ENCODE measurements around the gene MASP2.
A peak's percentile ranks its signal among the peaks of the same experiment; 100 is the strongest.
"Not testable (repeated sequence)": the region's sequence is repeated elsewhere in the genome, so short reads cannot be mapped to it uniquely, and the experiment has no call there.

Gene MASP2

GRCh38 chr1:11059155-11059967 lies 12.3 kb upstream of the MASP2 start:
- DNase-seq (ENCODE audit: extremely low spot score, insufficient read length, low read depth), result peak; percentile 28
- FAIRE-seq, result no peak

- FAIRE-seq (no peak), DNase-seq (ENCODE audit: extremely low spot score, insufficient read length, low read depth) (no peak)
Observed at GRCh38 chr1:11058595-11059154, 11.6 kb upstream of the MASP2 start.

DNA sequence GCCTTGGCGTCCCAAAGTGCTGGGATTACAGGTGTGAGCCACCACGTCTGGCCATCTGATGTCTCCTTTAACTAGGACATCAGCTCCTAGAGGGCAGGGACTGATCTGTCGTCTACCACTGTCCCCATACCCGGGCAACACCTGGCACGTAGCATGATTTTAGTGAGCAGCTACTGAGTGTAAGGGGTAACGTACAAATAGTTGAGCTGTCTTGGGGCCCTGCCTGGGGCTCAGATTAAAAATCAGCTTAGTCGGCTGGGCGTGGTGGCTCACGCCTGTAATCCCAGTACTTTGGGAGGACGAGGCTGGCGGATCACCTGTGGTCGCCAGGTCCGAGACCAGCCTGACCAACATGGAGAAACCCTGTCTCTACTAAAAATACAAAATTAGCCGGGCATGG lies 11.0 kb upstream of the MASP2 start:
- no peak for DNase-seq (ENCODE audit: extremely low spot score, insufficient read length, low read depth)
- FAIRE-seq, result no peak

GRCh38 chr1:11057477-11057876 lies 10.4 kb upstream of the MASP2 start:
- DNase-seq (ENCODE audit: extremely low spot score, insufficient read length, low read depth) (no peak), FAIRE-seq (no peak)

DNA sequence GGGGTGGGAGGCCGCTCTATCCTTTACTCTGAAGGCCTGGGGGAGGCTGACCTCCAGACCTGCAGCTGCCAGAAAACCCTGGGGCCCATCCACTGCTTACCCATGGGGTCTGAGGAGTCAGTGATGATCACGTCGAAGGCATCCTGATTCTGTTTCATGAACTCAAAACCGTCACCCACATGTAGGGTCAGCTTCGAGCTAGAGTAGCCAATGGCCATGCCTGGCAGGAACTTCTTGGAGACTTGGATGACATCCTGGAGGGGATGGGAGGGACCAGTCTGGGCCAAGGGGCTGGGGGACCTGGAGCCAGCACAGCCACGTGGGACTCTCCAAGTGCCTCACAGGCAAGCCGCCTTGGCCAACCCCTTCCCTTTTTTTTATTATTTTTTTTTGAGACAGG lies 9.5 kb upstream of the MASP2 start:
- FAIRE-seq, result no peak
- DNase-seq (ENCODE audit: extremely low spot score, insufficient read length, low read depth), result no peak

- FAIRE-seq (no peak), DNase-seq (ENCODE audit: extremely low spot score, insufficient read length, low read depth) (no peak)
Observed at GRCh38 chr1:11055676-11056075, 8.6 kb upstream of the MASP2 start.

DNA sequence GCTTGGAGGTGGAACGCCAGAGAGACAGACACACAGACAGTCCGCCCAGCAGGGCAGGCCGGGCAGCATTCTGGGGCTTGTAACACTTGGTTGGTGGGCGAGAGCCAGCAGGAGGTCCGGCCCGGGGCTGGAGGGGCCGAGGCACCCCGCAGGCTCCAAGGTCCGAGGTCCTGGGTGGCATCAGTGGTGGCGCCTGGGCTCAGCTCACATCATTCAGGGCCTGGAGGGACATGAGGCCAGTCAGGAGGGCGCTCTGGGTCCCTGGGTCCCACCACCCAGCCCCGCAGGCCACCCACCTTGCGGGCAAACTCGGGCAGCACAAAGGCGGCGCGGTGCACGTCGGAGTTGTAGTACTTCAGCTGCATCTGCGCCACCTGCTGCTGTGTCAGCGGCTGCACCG lies 7.6 kb upstream of the MASP2 start:
- FAIRE-seq, result no peak
- DNase-seq (ENCODE audit: extremely low spot score, insufficient read length, low read depth), result no peak

DNA sequence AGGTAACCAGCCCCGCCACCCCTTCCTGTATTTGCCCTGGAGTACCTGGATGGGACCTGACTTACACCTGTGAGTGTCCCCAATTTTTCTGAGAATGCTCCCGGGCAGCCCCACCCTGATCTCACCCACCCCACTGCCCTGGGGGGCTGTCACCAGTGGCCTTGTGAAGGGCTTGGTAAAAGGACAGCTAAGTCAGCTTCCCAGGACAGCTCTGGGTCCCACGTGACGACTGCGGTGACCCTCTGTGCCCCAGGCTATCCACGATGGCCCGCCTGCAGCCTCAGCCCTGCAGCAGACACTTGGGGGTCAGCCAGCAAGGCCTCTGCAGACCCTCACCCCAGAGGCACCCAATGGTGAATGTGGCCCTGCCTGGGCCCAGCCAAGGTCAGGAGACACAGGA lies 7.1 kb upstream of the MASP2 start:
- DNase-seq (ENCODE audit: extremely low spot score, insufficient read length, low read depth) (no peak), FAIRE-seq (no peak)

DNA sequence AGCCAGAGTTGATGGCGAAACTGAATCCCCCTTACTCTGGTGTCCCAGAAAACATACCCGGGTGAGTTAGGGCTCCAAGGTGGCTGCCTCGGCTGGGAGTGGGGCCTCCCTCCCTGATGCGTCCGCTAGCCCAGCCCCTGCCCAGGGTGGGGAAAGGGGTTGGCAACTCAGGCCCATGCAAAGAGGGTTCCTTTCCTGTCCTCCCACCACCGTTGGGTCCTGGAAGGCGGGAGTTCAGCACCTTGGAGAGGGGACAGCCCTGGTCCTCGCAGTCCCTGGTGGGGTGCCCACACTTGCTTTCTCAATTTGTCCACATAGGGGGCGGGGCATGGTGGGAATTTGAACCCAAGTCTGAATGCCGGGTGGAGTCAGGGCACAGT lies 6.7 kb upstream of the MASP2 start:
- DNase-seq (ENCODE audit: extremely low spot score, insufficient read length, low read depth), result no peak
- no peak for FAIRE-seq

GRCh38 chr1:11052839-11053757 lies 6.1 kb upstream of the MASP2 start:
- DNase-seq (ENCODE audit: extremely low spot score, insufficient read length, low read depth), result no peak
- no peak for FAIRE-seq

DNA sequence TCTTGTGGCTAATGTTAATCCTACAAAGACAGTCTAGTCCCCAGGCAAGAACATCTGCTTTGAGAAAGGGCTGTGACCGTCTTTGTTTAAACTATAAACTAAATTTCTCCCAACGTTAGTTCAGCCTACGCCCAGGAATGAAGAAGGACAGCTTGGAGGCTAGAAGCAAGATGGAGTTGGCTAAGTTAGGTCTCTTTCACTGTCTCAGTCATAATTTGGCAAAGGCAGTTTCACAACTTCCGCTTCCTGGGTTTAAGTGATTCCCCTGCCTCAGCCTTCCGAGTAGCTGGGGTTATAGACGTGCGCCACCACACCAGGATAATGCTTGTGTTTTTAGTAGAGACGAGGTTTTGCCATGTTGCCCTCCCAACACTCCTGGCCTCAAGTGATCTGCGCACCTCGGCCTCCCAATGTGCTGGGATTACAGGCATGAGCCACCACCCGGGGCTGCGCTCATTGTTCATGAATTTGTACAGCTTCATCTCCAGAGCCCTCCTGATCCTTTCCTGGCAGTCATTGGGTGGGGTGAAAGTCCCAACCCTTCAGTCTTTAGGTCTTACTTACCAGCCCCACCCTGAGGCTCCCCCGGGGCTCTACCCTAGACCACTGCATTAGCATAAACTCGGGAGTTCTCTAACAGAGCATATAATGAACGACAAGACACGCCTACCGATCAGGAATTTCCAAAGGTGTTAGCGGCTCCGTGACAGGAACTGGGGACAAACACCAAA lies 4.9 kb upstream of the MASP2 start:
- DNase-seq (ENCODE audit: extremely low spot score, insufficient read length, low read depth) (no peak), FAIRE-seq (peak; percentile 47)

GRCh38 chr1:11051121-11051520 lies 4.1 kb upstream of the MASP2 start:
- not testable (repeated sequence) for FAIRE-seq

DNA sequence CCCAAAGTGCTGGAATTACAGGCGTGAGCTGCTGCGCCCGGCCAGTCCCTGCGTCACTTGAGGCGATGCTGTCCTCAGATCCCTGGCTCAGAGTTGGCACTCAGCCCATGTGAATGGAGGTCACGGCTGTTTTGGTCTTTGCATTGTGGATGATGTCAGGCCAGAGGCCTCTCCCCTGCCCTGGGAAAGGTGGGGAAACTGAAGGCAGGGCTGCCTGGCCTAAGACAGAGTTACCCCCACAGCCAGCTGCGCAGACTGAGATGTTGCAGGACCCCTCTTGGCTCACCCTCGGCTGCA lies 821 bp downstream of the MASP2 start:
- FAIRE-seq (no peak), DNase-seq (ENCODE audit: extremely low spot score, insufficient read length, low read depth) (no peak)

More at GRCh38 chr1:11051121-11051520, 4.1 kb upstream of the MASP2 start:
- not testable (repeated sequence) for DNase-seq (ENCODE audit: extremely low spot score, insufficient read length, low read depth)

GRCh38 chr1:11045428-11046269 lies 1.4 kb downstream of the MASP2 start:
- DNase-seq (ENCODE audit: extremely low spot score, insufficient read length, low read depth) (no peak), FAIRE-seq (no peak)

GRCh38 chr1:11044849-11045427 lies 2.1 kb downstream of the MASP2 start:
- DNase-seq (ENCODE audit: extremely low spot score, insufficient read length, low read depth), result no peak
- no peak for FAIRE-seq

GRCh38 chr1:11044086-11044848 lies 2.8 kb downstream of the MASP2 start:
- no peak for FAIRE-seq
- no peak for DNase-seq (ENCODE audit: extremely low spot score, insufficient read length, low read depth)

- no peak for DNase-seq (ENCODE audit: extremely low spot score, insufficient read length, low read depth)
- no peak for FAIRE-seq
Observed at GRCh38 chr1:11042995-11043874, 3.8 kb downstream of the MASP2 start.

DNA sequence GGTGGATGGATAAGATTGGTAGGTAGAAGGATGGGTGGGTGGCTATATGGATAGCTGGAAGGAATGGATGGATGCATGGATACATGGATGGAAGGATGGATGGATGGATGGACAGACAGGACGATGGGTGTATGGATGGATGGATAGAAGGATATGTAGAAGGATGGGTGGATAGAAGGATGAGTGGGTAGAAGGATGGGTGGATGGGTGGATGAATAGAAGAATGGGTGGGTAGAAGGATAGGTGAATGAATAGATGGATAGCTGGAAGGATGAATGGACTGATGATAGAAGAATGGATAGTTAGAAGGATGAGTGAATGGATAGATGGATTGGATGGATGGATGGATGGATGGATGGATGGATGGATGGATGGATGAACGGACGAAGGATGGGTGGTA lies 5.0 kb downstream of the MASP2 start:
- DNase-seq (ENCODE audit: extremely low spot score, insufficient read length, low read depth), result no peak
- FAIRE-seq, result no peak

Data from GM18507 (cell line).